ENCODE data around the gene ZNF496.

- TF ChIP-seq, protein P1, sequence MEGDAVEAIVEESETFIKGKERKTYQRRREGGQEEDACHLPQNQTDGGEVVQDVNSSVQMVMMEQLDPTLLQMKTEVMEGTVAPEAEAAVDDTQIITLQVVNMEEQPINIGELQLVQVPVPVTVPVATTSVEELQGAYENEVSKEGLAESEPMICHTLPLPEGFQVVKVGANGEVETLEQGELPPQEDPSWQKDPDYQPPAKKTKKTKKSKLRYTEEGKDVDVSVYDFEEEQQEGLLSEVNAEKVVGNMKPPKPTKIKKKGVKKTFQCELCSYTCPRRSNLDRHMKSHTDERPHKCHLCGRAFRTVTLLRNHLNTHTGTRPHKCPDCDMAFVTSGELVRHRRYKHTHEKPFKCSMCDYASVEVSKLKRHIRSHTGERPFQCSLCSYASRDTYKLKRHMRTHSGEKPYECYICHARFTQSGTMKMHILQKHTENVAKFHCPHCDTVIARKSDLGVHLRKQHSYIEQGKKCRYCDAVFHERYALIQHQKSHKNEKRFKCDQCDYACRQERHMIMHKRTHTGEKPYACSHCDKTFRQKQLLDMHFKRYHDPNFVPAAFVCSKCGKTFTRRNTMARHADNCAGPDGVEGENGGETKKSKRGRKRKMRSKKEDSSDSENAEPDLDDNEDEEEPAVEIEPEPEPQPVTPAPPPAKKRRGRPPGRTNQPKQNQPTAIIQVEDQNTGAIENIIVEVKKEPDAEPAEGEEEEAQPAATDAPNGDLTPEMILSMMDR (IDR thresholded peaks at IDR 0.05; ENCODE audit: low read length) = no peak
- TF ChIP-seq EZH2 (optimal IDR thresholded peaks at IDR 0.05; ENCODE audit: low read depth, low read length) (no peak), EZH2phosphoT487 (IDR thresholded peaks at IDR 0.05; ENCODE audit: low read length) (no peak)
Measured at GRCh38 chr1:247338723-247339275, 7.1 kb upstream of the ZNF496 start.
